Tibial nerve (tissue), 4 donors: ENCODE results near the gene NOL4L. TPM values are rescaled to one million over a fixed set of nuclear protein-coding genes. Genes with fewer than 3 reads are reported as not detected.

Experiments used
- DNase-seq, 2 donors: peaks; one replicate each; pipeline ENCODE4 v3.0.0-alpha.2; 2019; ENCODE audit warnings: low spot score in 2 of 2
- H3K27ac ChIP-seq, 4 donors: fragments of 200-600 bp; sonication (generic) in 3 of 4; one replicate each; pipeline ENCODE4 v1.5.1; 2017 to 2019; ENCODE audit warnings: mild to moderate bottlenecking in 1 of 4
- H3K27me3 ChIP-seq, 2 donors: fragments of 200-600 bp; sonication (generic) in 1 of 2; one replicate each; pipeline versions ENCODE4 v1.5.1 to v1.6.0; 2017 to 2019
- H3K36me3 ChIP-seq, 3 donors: fragments of 200-600 bp; sonication (generic); one replicate each; pipeline ENCODE4 v1.5.1; 2018 to 2019
- H3K4me1 ChIP-seq, 4 donors: fragments of 200-600 bp; sonication (generic) in 3 of 4; one replicate each; pipeline ENCODE4 v1.5.1; 2017 to 2019
- H3K4me3 ChIP-seq, 4 donors: fragments of 200-600 bp; sonication (generic) in 3 of 4; one replicate each; pipeline ENCODE4 v1.5.1; 2017 to 2019; ENCODE audit warnings: mild to moderate bottlenecking in 1 of 4, moderate library complexity in 1 of 4
- H3K9me3 ChIP-seq, 4 donors: fragments of 200-600 bp; sonication (generic) in 3 of 4; one replicate each; pipeline ENCODE4 v1.5.1; 2017 to 2019
- EP300 ChIP-seq, 2 donors: sonication (generic); formaldehyde crosslinking; IDR thresholded peaks; one replicate each; pipeline ENCODE4 v1.6.1; 2017; ENCODE audit warnings: antibody characterized with exemption in 2 of 2, mild to moderate bottlenecking in 1 of 2
- POLR2A ChIP-seq, 2 donors: fragments of 450-650 bp; IDR thresholded peaks; one replicate each; pipeline ENCODE4 v1.6.1; 2017; ENCODE audit warnings: antibody characterized with exemption in 2 of 2, mild to moderate bottlenecking in 2 of 2, moderate library complexity in 2 of 2
- WGBS, 2 donors: methylation state at CpG; one replicate each; pipeline ENCODE4 v1.1.5; 2018; 5-methylcytosine and 5-hydroxymethylcytosine counted together
- total RNA-seq, 4 donors: library from RNA; depleted of rRNA; stranded (reverse); fragments of >200 nt; gene quantifications; one replicate each; pipeline ENCODE4 v1.1.0, GENCODE V29; 2016
- TF ChIP-seq, protein P1 (sequence below), 5 experiments: fragments of 200-600 bp in 3 of 5; fragments of 450-650 bp in 2 of 5; sonication (generic) in 3 of 5; IDR thresholded peaks; one replicate each; pipeline ENCODE4 v1.5.1; 2016 to 2019; ENCODE audit warnings: antibody characterized with exemption in 5 of 5, mild to moderate bottlenecking in 3 of 5, moderate library complexity in 2 of 5

Gene NOL4L
- total RNA-seq, 4 donors from 2014 or later = 11.5 to 22.3 (median 19.9) TPM

DNA sequence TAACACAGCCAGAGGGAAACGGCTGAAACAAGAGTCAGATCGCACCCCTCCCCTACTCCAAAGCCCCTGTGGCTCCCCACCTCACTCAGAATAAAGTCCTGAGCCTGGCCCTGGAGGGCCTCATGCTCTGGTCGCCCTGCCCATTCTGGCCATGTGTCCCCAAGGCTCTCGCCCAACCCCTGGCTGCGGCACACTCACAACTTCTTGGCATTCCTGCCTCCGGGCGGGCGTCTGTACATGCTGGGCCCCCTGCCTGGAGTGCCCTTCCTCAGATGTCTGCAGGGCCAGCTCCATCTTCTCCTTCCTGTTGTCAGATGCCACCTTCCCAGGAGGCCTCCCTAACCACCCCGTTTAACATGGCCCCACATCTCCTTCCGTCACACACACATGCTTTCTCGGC, 17.1 kb upstream of the NOL4L start:
- Histone ChIP-seq H3K9me3 (no peaks in the 10 kb centered on the region), H3K4me3 (no peak overlapping the region), H3K27me3 (peaks cover 0 to 10% of the 10 kb centered on the region in 2 donors), H3K36me3 (no peaks in the 10 kb centered on the region), H3K27ac (no peak overlapping the region), H3K4me1 (peaks cover 0 to 6% (median 0%) of the 10 kb centered on the region in 4 donors)
- 78 to 79% methylated on average over 11 of the region's 11 CpGs for WGBS, 2 donors
- no peak for TF ChIP-seq POLR2A (IDR thresholded peaks at IDR 0.05)
- TF ChIP-seq, protein P1, sequence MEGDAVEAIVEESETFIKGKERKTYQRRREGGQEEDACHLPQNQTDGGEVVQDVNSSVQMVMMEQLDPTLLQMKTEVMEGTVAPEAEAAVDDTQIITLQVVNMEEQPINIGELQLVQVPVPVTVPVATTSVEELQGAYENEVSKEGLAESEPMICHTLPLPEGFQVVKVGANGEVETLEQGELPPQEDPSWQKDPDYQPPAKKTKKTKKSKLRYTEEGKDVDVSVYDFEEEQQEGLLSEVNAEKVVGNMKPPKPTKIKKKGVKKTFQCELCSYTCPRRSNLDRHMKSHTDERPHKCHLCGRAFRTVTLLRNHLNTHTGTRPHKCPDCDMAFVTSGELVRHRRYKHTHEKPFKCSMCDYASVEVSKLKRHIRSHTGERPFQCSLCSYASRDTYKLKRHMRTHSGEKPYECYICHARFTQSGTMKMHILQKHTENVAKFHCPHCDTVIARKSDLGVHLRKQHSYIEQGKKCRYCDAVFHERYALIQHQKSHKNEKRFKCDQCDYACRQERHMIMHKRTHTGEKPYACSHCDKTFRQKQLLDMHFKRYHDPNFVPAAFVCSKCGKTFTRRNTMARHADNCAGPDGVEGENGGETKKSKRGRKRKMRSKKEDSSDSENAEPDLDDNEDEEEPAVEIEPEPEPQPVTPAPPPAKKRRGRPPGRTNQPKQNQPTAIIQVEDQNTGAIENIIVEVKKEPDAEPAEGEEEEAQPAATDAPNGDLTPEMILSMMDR (IDR thresholded peaks at IDR 0.05) = no peak
- TF ChIP-seq EP300 (IDR thresholded peaks at IDR 0.05) = no peak
- DNase-seq = no peak

DNA sequence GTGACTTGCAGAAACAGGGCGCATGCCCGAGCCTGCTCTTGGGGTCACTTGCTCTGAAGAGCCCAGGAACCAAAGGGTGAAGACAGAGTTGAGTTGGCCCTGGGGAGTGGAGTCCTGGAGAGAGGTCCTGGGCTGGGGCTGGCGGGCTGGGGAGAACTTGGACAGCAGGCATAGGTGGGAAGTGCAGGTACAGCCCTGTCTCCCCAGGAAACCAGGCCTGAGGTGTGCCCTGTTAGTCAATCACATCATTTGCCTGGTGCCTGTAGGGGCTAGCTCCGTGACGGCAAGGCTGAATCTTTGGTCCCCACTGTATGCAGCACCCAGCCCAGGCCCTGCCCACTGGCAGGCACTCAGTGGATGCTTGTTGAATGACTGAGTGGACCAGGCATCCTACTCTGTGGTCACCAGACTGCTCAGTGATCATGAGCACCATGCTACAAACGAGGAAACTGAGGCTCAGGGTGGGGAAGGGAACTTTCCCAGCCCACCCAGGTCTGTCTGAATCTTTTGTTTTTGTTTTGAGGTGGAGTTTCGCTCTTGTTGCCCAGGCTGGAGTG, 15.6 kb upstream of the NOL4L start:
- Histone ChIP-seq H3K4me1 (peaks cover 0 to 6% (median 0%) of the 10 kb centered on the region in 4 donors), H3K9me3 (no peaks in the 10 kb centered on the region), H3K36me3 (no peaks in the 10 kb centered on the region), H3K27me3 (peaks cover 0 to 1% of the 10 kb centered on the region in 2 donors), H3K4me3 (no peak overlapping the region), H3K27ac (no peak overlapping the region)
- TF ChIP-seq POLR2A (IDR thresholded peaks at IDR 0.05) = no peak
- TF ChIP-seq, protein P1 (IDR thresholded peaks at IDR 0.05) = no peak
- TF ChIP-seq EP300 (IDR thresholded peaks at IDR 0.05) = no peak
- 80 to 86% methylated on average over 6 to 7 of the region's 7 CpGs for WGBS, 2 donors
- no peak for DNase-seq

DNA sequence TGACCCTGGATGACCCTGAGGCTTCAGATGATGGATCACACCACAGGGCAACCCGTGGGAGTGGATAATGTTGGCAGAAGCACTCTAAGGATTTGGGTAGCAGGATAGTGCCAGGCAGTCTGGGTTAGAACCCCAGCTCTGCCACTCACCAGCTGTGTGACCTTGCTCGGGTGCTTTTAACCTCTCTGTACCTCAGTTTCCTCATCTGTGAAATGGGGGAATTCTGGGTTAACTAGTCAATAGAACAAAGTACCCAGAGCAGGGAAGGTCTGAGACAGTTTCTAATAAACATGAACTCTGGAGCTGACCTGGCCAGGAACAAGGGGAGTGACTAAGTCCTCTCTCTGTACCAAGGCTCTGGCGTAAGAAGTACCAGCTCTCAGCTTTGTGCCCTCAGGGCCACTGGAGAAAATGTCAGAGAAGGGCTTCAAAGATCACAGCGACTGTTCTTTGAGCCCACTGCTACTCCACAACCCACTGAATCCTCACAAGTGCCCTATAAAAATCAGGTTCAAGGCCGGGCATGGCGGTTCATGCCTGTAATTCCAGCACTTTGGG, 14.7 kb upstream of the NOL4L start:
- no peak overlapping the region for H3K4me3 ChIP-seq
- peaks cover 0 to 6% (median 0%) of the 10 kb centered on the region in 4 donors for H3K4me1 ChIP-seq
- H3K36me3 ChIP-seq = no peaks in the 10 kb centered on the region
- H3K9me3 ChIP-seq = no peaks in the 10 kb centered on the region
- no peak for TF ChIP-seq POLR2A (IDR thresholded peaks at IDR 0.05)
- no peak for TF ChIP-seq EP300 (IDR thresholded peaks at IDR 0.05)
- TF ChIP-seq, protein P1 (IDR thresholded peaks at IDR 0.05) = no peak
- 76 to 80% methylated on average over 6 of the region's 6 CpGs for WGBS, 2 donors
- no peaks in the 10 kb centered on the region for H3K27me3 ChIP-seq
- no peak overlapping the region for H3K27ac ChIP-seq
- DNase-seq = no peak

DNA sequence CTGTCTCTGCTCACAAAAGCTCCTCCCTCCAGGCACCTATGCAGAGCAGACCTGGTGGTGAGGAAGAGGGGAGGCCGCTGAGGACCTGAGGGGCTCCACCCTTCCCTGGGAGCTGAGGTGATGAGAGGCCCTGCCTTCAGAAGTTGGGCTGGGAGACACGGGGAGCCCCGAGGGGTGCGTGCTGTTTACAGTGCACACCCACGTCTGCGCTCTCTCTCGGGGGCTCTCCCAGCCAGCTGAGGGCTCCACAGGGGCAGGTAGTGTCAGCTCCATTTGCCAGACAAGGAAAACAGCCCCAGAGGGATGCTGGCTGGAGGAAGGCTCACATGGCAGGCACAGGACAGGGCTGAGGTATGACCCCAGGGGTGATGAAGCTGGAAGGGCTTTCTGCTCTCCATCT, 13.5 kb upstream of the NOL4L start:
- peaks cover 0 to 6% (median 0%) of the 10 kb centered on the region in 4 donors for H3K4me1 ChIP-seq
- no peaks in the 10 kb centered on the region for H3K36me3 ChIP-seq
- no peak overlapping the region for H3K27ac ChIP-seq
- DNase-seq = no peak
- no peaks in the 10 kb centered on the region for H3K9me3 ChIP-seq
- no peaks in the 10 kb centered on the region for H3K27me3 ChIP-seq
- 44 to 50% methylated on average over 6 to 7 of the region's 7 CpGs for WGBS, 2 donors
- TF ChIP-seq POLR2A (IDR thresholded peaks at IDR 0.05) (no peak), EP300 (IDR thresholded peaks at IDR 0.05) (no peak)
- TF ChIP-seq, protein P1 (IDR thresholded peaks at IDR 0.05) = no peak
- H3K4me3 ChIP-seq = no peak overlapping the region

DNA sequence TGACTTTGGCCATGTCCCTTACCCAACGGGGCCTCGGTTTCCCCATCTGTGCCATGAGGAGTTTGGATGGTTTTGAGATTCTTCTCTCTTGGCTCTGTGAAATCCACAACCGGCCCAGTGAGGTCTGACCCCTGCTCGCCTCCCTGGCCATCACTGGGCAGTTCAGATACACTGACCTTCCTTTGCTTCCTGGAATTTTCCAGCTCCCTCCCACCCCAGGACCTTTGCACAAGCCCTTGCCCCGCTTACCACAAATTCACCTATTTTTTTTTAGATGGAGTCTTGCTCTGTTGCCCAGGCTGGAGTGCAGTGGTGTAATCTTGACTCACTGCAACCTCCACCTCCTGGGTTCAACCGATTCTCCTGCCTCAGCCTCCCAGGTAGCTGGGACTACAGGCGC, 12.6 kb upstream of the NOL4L start:
- Histone ChIP-seq H3K9me3 (no peaks in the 10 kb centered on the region), H3K27ac (no peak overlapping the region), H3K4me3 (no peak overlapping the region), H3K27me3 (no peaks in the 10 kb centered on the region), H3K4me1 (peaks cover 0 to 3% (median 0%) of the 10 kb centered on the region in 4 donors), H3K36me3 (no peaks in the 10 kb centered on the region)
- TF ChIP-seq EP300 (IDR thresholded peaks at IDR 0.05) (no peak), POLR2A (IDR thresholded peaks at IDR 0.05) (no peak)
- TF ChIP-seq, protein P1 (IDR thresholded peaks at IDR 0.05) = no peak
- 75 to 92% methylated on average over 7 of the region's 7 CpGs for WGBS, 2 donors
- no peak for DNase-seq
